ENCODE data around the gene FXYD3.

GRCh38 chr19:35077411-35078223 is 38.0 kb upstream of the FXYD3 start:
- TF ChIP-seq ZNF70 (CRISPR knock-in tag; IDR thresholded peaks at IDR 0.05) (no peak), PATZ1 (CRISPR knock-in tag; IDR thresholded peaks at IDR 0.05; ENCODE audit: borderline replicate concordance) (no peak), PPARA (CRISPR knock-in tag; IDR thresholded peaks at IDR 0.05; ENCODE audit: borderline replicate concordance) (no peak), ZC3H10 (CRISPR knock-in tag; IDR thresholded peaks at IDR 0.05) (no peak), TOX (CRISPR knock-in tag; IDR thresholded peaks at IDR 0.05; ENCODE audit: borderline replicate concordance) (no peak), TCF4 (CRISPR knock-in tag; IDR thresholded peaks at IDR 0.05; ENCODE audit: borderline replicate concordance) (no peak), CSDC2 (CRISPR knock-in tag; IDR thresholded peaks at IDR 0.05) (no peak), RARB (CRISPR knock-in tag; IDR thresholded peaks at IDR 0.05) (no peak)

All from SK-N-SH treated with all-trans-retinoic acid at 6 μM for 48 hours (cell line).